Memory B cell (primary cell): ENCODE measurements around the gene SORL1.

Experiments used
- ATAC-seq: fragments of 150-1000 bp; cut with Tn5 transposase; 2 replicates; pipeline ENCODE4 v1.10.0; 2021; ENCODE audit warnings: low read depth, mild to moderate bottlenecking, moderate library complexity
- DNase-seq, 2 donors: peaks; one replicate each; pipeline ENCODE4 v3.0.0; 2022; ENCODE audit warnings: low spot score in 2 of 2
- H3K27ac Mint-ChIP-seq: one replicate; pipeline ENCODE4 v1.8.0; 2022; ENCODE audit warnings: mild to moderate bottlenecking, moderate library complexity, mixed read lengths
- H3K27me3 Mint-ChIP-seq: one replicate; pipeline ENCODE4 v1.8.0; 2022; ENCODE audit warnings: mixed read lengths
- H3K36me3 Mint-ChIP-seq: one replicate; pipeline ENCODE4 v1.8.0; 2022; ENCODE audit warnings: mild to moderate bottlenecking, mixed read lengths
- H3K4me1 Mint-ChIP-seq: one replicate; pipeline ENCODE4 v1.8.0; 2022; ENCODE audit warnings: mixed read lengths
- H3K4me3 Mint-ChIP-seq: one replicate; pipeline ENCODE4 v1.8.0; 2022; ENCODE audit warnings: mild to moderate bottlenecking, moderate library complexity, mixed read lengths
- H3K9me3 Mint-ChIP-seq: one replicate; pipeline ENCODE4 v1.8.0; 2022; ENCODE audit warnings: mixed read lengths

SORL1 gene

DNA sequence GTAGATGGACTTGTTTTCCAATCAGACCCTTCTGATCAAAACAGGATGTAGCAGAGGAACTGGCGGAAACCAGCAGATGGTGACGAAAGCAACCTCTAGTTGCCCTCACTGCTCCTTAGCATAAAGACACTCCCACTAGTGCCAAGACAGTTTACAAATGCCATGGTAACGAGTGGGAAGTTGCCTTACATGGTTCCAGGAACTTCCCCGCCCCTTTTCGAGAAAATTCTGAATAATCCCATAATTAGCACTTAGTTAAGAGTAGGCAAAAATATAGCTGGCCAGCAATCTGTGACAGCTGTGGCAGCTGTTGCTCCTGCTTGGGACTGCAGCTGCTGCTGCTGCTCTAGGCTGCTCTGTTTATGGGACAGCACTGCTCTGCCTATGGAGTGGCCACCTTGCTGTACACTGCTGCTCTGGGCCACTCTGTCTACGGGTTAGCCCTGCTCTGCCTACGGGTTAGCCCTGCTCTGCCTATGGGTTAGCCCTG, 33.4 kb upstream of the SORL1 start:
- Mint-ChIP-seq H3K4me3 (no peak overlapping the region), H3K4me1 (peaks cover 21% of the 10 kb centered on the region), H3K9me3 (no peaks in the 10 kb centered on the region), H3K36me3 (no peaks in the 10 kb centered on the region), H3K27me3 (no peaks in the 10 kb centered on the region), H3K27ac (peak overlapping the region; percentile 36)
- ATAC-seq (peak; percentile 73), DNase-seq (no peak)

DNA sequence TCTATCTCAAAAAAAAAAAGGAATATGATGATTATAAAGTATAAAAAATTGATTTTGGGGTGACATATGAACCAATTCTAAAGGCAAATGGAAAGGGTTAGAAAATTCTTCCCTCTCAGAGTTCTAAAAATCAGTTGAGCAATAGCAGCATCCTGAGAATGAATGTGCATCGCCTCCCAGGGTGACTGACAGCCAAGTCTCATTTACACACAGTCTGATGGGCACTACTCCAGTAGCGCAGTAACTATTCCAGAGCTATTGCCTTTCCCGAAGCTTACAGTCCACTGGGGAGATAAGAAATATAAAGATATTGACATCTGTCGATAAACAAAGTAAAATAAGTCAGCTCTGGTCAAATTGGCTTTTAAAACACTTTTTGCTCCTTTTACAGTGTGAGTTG, 32.3 kb upstream of the SORL1 start:
- Mint-ChIP-seq H3K27me3 (no peaks in the 10 kb centered on the region), H3K36me3 (no peaks in the 10 kb centered on the region), H3K4me3 (no peak overlapping the region), H3K27ac (no peak overlapping the region), H3K4me1 (peaks cover 28% of the 10 kb centered on the region), H3K9me3 (peaks cover 2% of the 10 kb centered on the region)
- DNase-seq (no peak), ATAC-seq (no peak)

DNA sequence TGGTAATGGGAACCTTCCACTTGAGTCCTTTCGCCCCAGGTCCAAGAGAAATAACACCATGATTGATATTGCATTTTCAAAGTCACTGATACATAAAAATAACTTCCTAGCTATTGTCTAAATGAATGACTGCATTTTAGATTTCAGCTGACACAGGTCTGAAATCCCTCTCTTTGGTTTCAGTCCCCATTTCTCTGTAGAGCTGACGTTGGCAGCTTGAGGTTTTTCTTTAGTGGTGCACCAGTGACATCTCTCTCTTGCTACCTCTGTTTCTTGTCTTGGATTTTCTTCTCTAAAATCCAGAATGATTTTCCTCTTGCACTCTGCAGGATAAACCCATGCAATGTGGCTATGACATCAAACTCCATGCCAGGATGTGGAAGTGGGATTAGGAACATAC, 31.7 kb upstream of the SORL1 start:
- Mint-ChIP-seq H3K27ac (no peak overlapping the region), H3K4me1 (peaks cover 28% of the 10 kb centered on the region), H3K36me3 (peaks cover 3% of the 10 kb centered on the region), H3K9me3 (peaks cover 5% of the 10 kb centered on the region), H3K27me3 (peaks cover 2% of the 10 kb centered on the region), H3K4me3 (no peak overlapping the region)
- ATAC-seq (no peak), DNase-seq (no peak)

DNA sequence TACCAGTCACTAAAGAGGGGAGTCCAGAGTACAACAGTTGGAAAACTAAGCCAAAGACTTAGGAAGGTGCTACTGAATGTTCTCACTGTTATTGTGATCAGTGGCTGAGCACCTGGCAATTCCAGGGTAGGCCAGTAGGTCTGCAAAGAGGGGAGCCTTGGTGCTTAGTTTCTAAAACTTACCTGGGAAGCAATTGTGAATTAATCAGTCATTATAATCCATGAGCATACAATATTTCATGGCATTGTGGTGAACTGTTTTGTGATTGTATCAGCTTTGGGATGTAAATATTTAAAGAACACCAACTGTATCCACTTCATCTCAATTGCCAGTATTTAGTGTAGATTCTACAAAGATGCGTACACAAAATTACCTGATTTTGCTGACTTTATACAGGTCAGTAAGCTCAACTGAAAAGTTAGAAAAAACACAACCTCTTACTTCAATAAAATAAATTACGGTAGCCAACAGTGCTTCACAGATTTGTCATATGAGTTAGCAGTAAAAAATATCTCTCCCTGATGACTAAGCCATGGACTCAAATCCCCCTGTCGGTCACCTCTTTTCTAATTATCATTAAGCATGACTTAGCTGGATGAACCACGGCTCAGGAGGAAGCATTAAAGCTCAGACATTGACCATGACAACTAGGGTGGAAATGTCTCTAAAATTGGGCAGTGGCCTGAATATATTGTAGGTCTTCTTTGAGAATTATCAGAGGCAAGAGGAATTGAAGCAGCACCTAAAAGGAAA, 30.8 kb upstream of the SORL1 start:
- peaks cover 5% of the 10 kb centered on the region for H3K9me3 Mint-ChIP-seq
- ATAC-seq (no peak), DNase-seq (no peak)
- no peak overlapping the region for H3K4me3 Mint-ChIP-seq
- peaks cover 2% of the 10 kb centered on the region for H3K27me3 Mint-ChIP-seq
- H3K4me1 Mint-ChIP-seq, result peaks cover 28% of the 10 kb centered on the region
- H3K27ac Mint-ChIP-seq, result no peak overlapping the region
- peaks cover 3% of the 10 kb centered on the region for H3K36me3 Mint-ChIP-seq

DNA sequence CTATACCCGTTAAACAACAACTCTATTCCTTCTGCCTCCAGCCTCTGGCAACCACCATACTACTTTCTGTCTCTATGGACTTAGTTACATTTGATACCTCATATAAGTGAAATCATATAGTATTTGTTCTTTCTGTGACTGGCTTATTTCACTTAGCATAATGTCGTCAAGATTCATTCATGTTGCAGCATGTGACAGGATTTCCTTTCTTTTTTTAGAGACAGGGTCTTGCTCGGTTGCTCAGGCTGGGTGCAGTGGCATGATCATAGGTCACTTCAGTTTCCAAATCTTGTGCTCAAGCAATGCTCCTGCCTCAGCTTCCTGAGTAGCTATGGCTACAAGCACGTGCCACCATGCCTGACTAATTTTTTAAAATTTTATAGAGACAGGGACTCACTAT, 29.4 kb upstream of the SORL1 start:
- Mint-ChIP-seq H3K27me3 (peaks cover 5% of the 10 kb centered on the region), H3K9me3 (peaks cover 5% of the 10 kb centered on the region), H3K36me3 (peaks cover 3% of the 10 kb centered on the region), H3K4me1 (peaks cover 33% of the 10 kb centered on the region), H3K27ac (peak overlapping the region; percentile 31), H3K4me3 (no peak overlapping the region)
- peak; percentile 64 for ATAC-seq
- DNase-seq, result peak in 1 of 2 donors; percentile 12

DNA sequence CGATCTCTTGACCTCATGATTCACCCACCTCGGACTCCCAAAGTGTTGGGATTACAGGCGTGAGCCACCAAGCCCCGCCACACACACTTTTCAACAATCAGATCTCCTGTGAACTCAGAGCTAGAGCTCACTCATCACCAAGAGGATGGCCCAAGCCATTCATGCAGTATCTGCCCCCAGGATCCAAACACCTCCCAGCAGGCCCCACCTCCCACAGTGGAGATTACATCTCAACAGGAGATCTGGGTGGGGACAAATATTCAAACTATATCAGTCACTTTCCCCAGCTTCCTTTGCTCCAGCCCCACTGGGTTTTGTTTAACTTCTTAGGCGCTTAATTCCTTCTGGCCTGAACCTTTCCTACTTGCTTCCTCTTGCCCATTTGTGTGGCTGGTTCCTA, 26.3 kb upstream of the SORL1 start:
- Mint-ChIP-seq H3K27me3 (peaks cover 5% of the 10 kb centered on the region), H3K4me3 (no peak overlapping the region), H3K36me3 (peaks cover 3% of the 10 kb centered on the region), H3K9me3 (peaks cover 5% of the 10 kb centered on the region), H3K4me1 (peaks cover 37% of the 10 kb centered on the region), H3K27ac (no peak overlapping the region)
- no peak for ATAC-seq
- DNase-seq, result no peak

DNA sequence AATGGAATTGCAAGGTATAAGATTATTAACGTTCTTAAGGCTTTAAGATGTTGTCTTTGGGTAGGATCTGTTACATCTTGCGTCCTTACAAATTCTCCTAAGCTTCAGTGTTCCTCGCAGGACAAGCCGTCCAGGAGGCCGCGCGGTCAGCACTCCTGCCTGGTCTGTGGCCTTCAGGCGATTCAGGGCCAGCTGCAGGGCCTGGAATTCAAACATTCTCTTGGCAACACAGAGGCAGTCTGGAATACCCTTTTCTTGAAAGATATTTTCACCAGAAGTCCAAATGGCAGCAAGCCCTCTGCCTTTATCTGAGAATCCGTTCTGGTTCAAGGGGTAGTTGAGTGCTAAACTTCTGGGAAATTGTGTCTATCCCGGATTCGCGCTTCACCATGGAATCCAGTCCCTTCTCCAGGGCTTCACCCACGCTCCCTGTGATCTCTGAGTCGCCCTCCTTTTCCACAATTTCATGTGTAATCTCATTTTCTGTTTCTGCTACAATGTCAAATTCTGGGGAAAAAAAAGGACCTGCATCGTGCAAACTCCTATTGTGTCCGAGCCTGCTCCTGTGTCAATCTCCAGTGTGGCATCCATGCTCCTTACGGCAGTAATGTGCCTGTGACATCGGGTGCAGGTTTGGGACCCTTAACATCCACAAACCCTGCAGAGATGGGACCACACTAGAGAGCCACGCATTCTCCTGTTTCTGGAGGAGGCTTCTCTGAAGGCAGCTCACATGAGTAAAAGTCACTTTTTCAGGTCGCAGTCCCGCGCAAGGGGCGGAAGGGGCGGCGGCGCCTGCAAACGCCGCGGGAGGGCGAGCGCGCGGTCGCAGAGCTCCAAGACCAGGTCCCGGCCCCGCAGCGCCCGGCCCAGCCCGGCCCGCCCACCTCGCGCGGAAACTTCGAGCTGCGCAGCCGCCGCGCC, 25.4 kb upstream of the SORL1 start:
- Mint-ChIP-seq H3K4me1 (peaks cover 35% of the 10 kb centered on the region), H3K36me3 (peaks cover 3% of the 10 kb centered on the region), H3K9me3 (peaks cover 5% of the 10 kb centered on the region), H3K27ac (no peak overlapping the region), H3K4me3 (peak overlapping the region; percentile 64), H3K27me3 (peaks cover 5% of the 10 kb centered on the region)
- peak in 1 of 2 donors; percentile 41 for DNase-seq
- ATAC-seq, result peak; percentile 48

DNA sequence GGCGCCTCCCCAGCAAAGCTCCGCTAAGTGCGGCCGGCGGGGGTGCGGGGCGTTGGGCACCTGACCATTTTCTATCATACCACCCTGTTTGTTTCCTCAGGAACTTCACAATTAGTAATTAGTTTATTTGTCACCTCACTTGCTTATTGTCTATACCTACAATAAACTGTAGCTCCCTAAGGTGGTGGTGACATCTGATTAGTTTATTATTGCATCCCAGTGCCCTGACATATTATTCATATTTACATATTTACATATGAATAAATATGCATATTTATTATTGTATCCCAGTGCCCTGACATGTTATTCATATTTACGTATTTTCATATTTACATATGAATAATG, 24.7 kb upstream of the SORL1 start:
- no peak overlapping the region for H3K27ac Mint-ChIP-seq
- H3K4me3 Mint-ChIP-seq, result no peak overlapping the region
- H3K36me3 Mint-ChIP-seq, result peaks cover 3% of the 10 kb centered on the region
- H3K4me1 Mint-ChIP-seq, result peaks cover 32% of the 10 kb centered on the region
- ATAC-seq, result no peak
- no peak for DNase-seq
- peaks cover 5% of the 10 kb centered on the region for H3K27me3 Mint-ChIP-seq
- H3K9me3 Mint-ChIP-seq, result peaks cover 5% of the 10 kb centered on the region

DNA sequence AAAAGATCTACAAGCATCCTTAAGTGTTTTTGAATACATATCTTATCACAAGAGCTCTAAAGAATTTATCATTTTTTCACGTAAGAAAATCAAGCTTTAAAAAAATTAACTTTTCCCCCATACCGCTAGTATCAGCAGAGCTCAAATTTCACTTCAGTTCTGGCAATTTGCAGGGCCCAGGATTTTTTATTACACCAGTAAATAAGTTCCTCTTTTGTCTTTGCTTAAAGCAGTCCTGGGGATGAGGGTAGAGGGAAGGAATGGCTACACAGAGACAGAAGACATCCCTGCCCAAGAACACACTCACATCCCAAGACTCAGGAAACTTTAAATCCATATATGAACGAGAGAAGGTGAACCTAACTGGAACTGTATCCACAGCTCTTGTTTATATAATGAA, 22.6 kb upstream of the SORL1 start:
- Mint-ChIP-seq H3K27ac (peak overlapping the region; percentile 88), H3K4me3 (no peak overlapping the region), H3K4me1 (peaks cover 14% of the 10 kb centered on the region), H3K9me3 (peaks cover 3% of the 10 kb centered on the region), H3K36me3 (peaks cover 3% of the 10 kb centered on the region), H3K27me3 (peaks cover 5% of the 10 kb centered on the region)
- DNase-seq, result no peak
- no peak for ATAC-seq

DNA sequence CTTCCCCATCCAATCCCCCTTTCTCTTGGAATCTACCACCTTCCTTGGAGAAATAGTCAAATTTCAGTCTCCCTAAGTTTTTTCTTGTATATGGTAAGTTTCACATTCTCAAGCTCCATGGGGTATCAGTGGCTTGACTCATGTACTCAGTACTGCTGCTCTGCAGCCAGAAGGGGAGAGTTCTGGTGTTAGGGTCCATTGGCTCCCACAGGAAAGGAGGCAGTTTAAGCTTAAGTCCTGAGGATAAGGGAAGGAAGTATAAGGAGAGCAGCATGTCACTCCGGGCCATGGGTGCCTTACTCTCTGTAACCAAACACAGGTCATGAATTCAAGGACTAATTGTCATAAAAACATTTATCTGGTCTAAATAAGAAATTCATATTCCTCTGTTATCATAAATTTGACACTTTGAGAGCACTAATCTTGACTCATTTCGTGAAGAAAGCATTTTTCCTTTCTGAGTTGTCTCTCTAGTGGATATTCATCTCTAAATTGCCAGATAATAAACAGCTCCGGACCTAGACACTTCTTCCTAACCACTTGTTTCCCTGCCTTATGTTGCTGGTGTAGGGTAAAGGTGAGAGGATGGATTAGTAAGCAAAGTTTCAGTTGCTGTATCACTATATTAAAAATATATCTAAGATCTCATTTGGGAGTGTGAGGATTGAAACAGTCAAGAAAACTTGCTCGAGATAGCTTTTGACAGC, 20.1 kb upstream of the SORL1 start:
- H3K36me3 Mint-ChIP-seq, result no peaks in the 10 kb centered on the region
- peak overlapping the region; percentile 2 for H3K27ac Mint-ChIP-seq
- no peaks in the 10 kb centered on the region for H3K27me3 Mint-ChIP-seq
- DNase-seq, result no peak
- no peak for ATAC-seq
- no peak overlapping the region for H3K4me3 Mint-ChIP-seq
- H3K4me1 Mint-ChIP-seq, result peaks cover 10% of the 10 kb centered on the region
- H3K9me3 Mint-ChIP-seq, result no peaks in the 10 kb centered on the region

DNA sequence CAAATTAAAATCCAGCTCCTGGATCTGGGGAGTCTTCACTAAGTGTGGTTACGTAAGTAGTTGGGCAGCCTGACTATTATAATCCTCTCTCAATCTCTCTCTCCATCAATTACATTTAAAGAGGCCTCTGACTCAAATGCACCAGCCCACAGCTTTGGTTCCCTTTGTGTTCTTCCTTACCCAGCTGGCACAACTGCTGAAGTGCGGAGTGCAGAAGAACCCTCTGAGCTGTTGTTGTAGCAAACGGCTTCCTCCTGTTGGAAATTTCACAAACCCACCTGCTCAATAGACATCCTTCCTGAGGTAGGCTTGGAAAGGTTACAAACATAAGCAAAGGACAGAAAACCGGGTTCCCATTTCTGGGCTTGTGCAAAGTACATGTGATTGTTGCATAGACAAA, 17.0 kb upstream of the SORL1 start:
- Mint-ChIP-seq H3K4me1 (peaks cover 5% of the 10 kb centered on the region), H3K9me3 (no peaks in the 10 kb centered on the region), H3K4me3 (no peak overlapping the region), H3K27me3 (peaks cover 2% of the 10 kb centered on the region), H3K36me3 (no peaks in the 10 kb centered on the region), H3K27ac (no peak overlapping the region)
- ATAC-seq (no peak), DNase-seq (no peak)

DNA sequence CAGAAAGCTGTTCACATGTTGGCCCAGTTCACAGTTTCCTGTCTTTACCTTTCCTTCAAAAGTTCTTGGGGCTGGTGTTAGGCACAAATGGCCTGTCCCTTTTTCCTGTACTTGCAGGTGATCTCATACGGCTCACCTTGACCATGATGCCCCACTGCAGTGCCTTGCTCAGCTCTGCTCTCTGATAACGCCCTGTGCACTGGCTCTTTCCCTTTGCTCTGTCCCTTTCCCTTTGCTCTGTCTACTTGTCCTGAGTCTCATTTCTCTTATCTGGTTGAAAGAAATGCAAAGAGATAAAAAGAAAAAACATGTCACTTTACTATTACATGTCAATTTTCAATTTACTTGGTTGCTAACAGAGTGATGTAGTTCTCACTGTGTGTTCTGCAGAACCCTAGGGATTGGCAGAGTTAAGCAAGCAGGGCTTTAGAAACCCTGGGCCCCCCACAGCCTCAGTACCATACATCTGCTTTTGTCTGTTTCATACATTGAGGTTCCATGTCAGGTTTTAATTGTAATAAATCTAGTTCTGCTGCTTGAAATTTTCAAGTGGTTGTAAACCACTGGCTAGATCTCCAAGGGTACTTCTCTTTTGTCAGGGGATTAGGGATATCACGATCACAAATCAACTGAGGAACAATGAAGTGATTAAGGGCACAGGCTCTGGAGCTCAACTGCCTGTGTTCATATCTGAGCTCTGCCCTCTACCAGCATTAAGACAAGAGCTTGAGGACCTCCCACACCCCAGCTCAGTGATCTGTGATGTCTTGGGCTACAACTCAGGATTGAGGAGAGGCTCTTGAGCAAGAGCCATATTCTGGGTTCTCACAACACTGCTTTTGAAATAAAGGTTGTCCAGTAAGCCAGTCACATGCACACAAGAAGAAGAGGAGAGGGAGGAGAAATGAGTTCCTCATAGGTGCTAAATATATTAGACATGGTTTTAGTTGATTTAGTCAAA, 16.3 kb upstream of the SORL1 start:
- no peak for ATAC-seq
- Mint-ChIP-seq H3K27ac (no peak overlapping the region), H3K27me3 (peaks cover 2% of the 10 kb centered on the region), H3K9me3 (no peaks in the 10 kb centered on the region), H3K36me3 (no peaks in the 10 kb centered on the region), H3K4me1 (no peaks in the 10 kb centered on the region), H3K4me3 (no peak overlapping the region)
- DNase-seq, result no peak

DNA sequence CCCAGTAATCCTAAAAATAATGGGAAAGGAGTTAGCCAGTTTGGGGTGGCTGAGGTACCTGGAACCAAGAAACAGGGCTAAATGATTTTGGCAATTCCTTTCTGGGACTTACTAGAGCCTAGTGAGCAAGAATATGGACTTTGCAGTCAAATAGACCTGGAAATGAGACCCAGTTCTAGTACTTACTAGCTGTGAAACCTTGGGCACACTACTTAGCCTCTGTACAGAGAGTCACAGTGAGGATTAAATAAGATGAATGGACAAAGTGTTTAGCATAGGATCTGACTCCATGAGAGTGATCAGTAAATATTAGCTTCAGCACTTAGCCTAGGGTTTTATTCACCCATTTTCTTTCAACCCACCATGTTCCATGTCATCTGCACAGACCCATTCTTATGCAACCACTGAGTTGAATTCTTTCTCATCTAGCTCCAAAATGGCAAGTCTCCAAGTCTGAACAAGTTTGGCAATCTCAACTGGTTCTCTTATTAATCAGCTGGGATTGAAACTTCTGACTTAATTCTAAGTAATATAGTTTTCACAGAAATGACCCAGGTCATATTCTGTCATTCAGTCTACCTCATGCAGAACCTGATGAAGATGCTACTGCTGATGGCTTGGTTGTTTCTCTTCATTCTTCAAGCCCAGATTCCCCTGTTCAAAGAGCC, 15.0 kb upstream of the SORL1 start:
- Mint-ChIP-seq H3K9me3 (no peaks in the 10 kb centered on the region), H3K4me3 (no peak overlapping the region), H3K27ac (no peak overlapping the region), H3K36me3 (no peaks in the 10 kb centered on the region), H3K4me1 (no peaks in the 10 kb centered on the region), H3K27me3 (peaks cover 2% of the 10 kb centered on the region)
- ATAC-seq (no peak), DNase-seq (no peak)
